Cardiac muscle cell (in vitro differentiated cells and primary cell): ENCODE results near the gene CNP. TPM values are rescaled to one million over a fixed set of nuclear protein-coding genes. Genes with fewer than 3 reads are reported as not detected.

ENCODE experiments used
- DNase-seq, 2 donors: peaks; one replicate each; pipeline versions ENCODE4 v3.0.0 to v3.0.0-alpha.2; 2010 to 2017; ENCODE audit warnings: low read depth in 1 of 2, low spot score in 1 of 2
- H3K27ac ChIP-seq: fragments of 200-600 bp; sonication (generic); 2 replicates; pipeline ENCODE4 v1.5.1; 2016
- H3K27me3 ChIP-seq: fragments of 200-600 bp; sonication (generic); 2 replicates; pipeline ENCODE4 v1.6.0; 2016; ENCODE audit warnings: control low read depth
- H3K36me3 ChIP-seq: fragments of 200-600 bp; sonication (generic); 2 replicates; pipeline ENCODE4 v1.5.1; 2016; ENCODE audit warnings: control low read depth
- H3K4me1 ChIP-seq: fragments of 200-600 bp; sonication (generic); 2 replicates; pipeline ENCODE4 v1.8.1; 2017; ENCODE audit warnings: low read depth, mild to moderate bottlenecking, mixed run types
- H3K4me3 ChIP-seq: fragments of 200-600 bp; sonication (generic); 2 replicates; pipeline ENCODE4 v1.5.1; 2016; ENCODE audit warnings: mild to moderate bottlenecking
- H3K9me3 ChIP-seq: fragments of 200-600 bp; sonication (generic); 2 replicates; pipeline ENCODE4 v1.5.1; 2017; ENCODE audit warnings: low read depth, mild to moderate bottlenecking, control low read depth
- CTCF ChIP-seq: IDR thresholded peaks from 2 replicates; pipeline ENCODE4 v1.5.1; 2012; ENCODE audit warnings: low read depth, mild to moderate bottlenecking, low read length
- polyA plus RNA-seq: library from polyadenylated mRNA; unstranded; fragments of >200 nt; fragmentation: Nextera tagmentation; extraction: Ambion mirVana; gene quantifications from 2 replicates; pipeline ENCODE4 v1.2.1, GENCODE V29; 2016
- total RNA-seq: library from RNA; depleted of rRNA; stranded (reverse); fragments of >200 nt; gene quantifications from 2 replicates; pipeline ENCODE4 v1.2.3, GENCODE V29; 2016

The CNP gene
- total and polyA plus RNA-seq, 2 experiments from 2014 or later = 69.0 to 82.8 TPM

- no peak overlapping the region for H3K27ac ChIP-seq
- H3K9me3 ChIP-seq = no peaks in the 10 kb centered on the region
- no peak for TF ChIP-seq CTCF
- H3K4me3 ChIP-seq = no peak overlapping the region
- H3K36me3 ChIP-seq = no peaks in the 10 kb centered on the region
- H3K4me1 ChIP-seq = peaks cover 6% of the 10 kb centered on the region
- no peak for DNase-seq
- no peaks in the 10 kb centered on the region for H3K27me3 ChIP-seq
Observed at GRCh38 chr17:41962111-41962510, 4.5 kb upstream of the CNP start.

- no peak overlapping the region for H3K27ac ChIP-seq
- no peaks in the 10 kb centered on the region for H3K36me3 ChIP-seq
- H3K27me3 ChIP-seq = no peaks in the 10 kb centered on the region
- no peak overlapping the region for H3K4me3 ChIP-seq
- H3K4me1 ChIP-seq = peaks cover 6% of the 10 kb centered on the region
- peak; percentile 93 for TF ChIP-seq CTCF
- no peaks in the 10 kb centered on the region for H3K9me3 ChIP-seq
- peak; percentile 72 to 84 for DNase-seq
Observed at GRCh38 chr17:41962768-41963434, 3.7 kb upstream of the CNP start.

GRCh38 chr17:41965694-41966462 is 717 bp upstream of the CNP start:
- no peaks in the 10 kb centered on the region for H3K36me3 ChIP-seq
- no peak for TF ChIP-seq CTCF
- no peaks in the 10 kb centered on the region for H3K27me3 ChIP-seq
- no peaks in the 10 kb centered on the region for H3K4me1 ChIP-seq
- peak overlapping the region; percentile 58 for H3K4me3 ChIP-seq
- H3K27ac ChIP-seq = peak overlapping the region; percentile 62
- no peaks in the 10 kb centered on the region for H3K9me3 ChIP-seq
- DNase-seq = peak; percentile 43 to 74

- peak in 1 of 2 donors; percentile 28 for DNase-seq
- Histone ChIP-seq H3K4me3 (peak overlapping the region; percentile 58), H3K9me3 (no peaks in the 10 kb centered on the region), H3K27ac (peak overlapping the region; percentile 77), H3K4me1 (no peaks in the 10 kb centered on the region), H3K36me3 (peaks cover 4% of the 10 kb centered on the region), H3K27me3 (no peaks in the 10 kb centered on the region)
- TF ChIP-seq CTCF = no peak
Observed at GRCh38 chr17:41967141-41967920, 736 bp downstream of the CNP start.

GRCh38 chr17:41967921-41968578 is 1.5 kb downstream of the CNP start:
- DNase-seq = no peak
- TF ChIP-seq CTCF = no peak
- H3K4me3 ChIP-seq = no peak overlapping the region

More at GRCh38 chr17:41967921-41968578, 1.5 kb downstream of the CNP start:
- Histone ChIP-seq H3K27me3 (no peaks in the 10 kb centered on the region), H3K9me3 (no peaks in the 10 kb centered on the region), H3K27ac (peak overlapping the region; percentile 9), H3K36me3 (peaks cover 9% of the 10 kb centered on the region), H3K4me1 (no peaks in the 10 kb centered on the region)
